AG09309 (cell line): Measurements from ENCODE around the gene CERS2.

Experiments used
- DNase-seq: peaks from one replicate; pipeline ENCODE4 v3.0.0-alpha.2; 2010; ENCODE audit warnings: low read depth
- H3K4me3 ChIP-seq: 2 replicates; pipeline ENCODE4 v1.5.1; 2011; ENCODE audit warnings: mild to moderate bottlenecking, low read depth, low read length, moderate library complexity; ENCODE audit not compliant: control insufficient read depth
- TF ChIP-seq, protein P1 (sequence below): IDR thresholded peaks from 2 replicates; pipeline ENCODE4 v1.5.1; 2011; ENCODE audit warnings: mild to moderate bottlenecking, low read depth, low read length, inconsistent platforms; ENCODE audit not compliant: insufficient read depth, control insufficient read depth; ENCODE audit errors: missing control alignments

Gene CERS2

GRCh38 chr1:151009674-151010345 lies 35.2 kb upstream of the CERS2 start:
- TF ChIP-seq, protein P1, sequence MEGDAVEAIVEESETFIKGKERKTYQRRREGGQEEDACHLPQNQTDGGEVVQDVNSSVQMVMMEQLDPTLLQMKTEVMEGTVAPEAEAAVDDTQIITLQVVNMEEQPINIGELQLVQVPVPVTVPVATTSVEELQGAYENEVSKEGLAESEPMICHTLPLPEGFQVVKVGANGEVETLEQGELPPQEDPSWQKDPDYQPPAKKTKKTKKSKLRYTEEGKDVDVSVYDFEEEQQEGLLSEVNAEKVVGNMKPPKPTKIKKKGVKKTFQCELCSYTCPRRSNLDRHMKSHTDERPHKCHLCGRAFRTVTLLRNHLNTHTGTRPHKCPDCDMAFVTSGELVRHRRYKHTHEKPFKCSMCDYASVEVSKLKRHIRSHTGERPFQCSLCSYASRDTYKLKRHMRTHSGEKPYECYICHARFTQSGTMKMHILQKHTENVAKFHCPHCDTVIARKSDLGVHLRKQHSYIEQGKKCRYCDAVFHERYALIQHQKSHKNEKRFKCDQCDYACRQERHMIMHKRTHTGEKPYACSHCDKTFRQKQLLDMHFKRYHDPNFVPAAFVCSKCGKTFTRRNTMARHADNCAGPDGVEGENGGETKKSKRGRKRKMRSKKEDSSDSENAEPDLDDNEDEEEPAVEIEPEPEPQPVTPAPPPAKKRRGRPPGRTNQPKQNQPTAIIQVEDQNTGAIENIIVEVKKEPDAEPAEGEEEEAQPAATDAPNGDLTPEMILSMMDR = no peak
- H3K4me3 ChIP-seq = no peak overlapping the region
- DNase-seq = no peak

DNA sequence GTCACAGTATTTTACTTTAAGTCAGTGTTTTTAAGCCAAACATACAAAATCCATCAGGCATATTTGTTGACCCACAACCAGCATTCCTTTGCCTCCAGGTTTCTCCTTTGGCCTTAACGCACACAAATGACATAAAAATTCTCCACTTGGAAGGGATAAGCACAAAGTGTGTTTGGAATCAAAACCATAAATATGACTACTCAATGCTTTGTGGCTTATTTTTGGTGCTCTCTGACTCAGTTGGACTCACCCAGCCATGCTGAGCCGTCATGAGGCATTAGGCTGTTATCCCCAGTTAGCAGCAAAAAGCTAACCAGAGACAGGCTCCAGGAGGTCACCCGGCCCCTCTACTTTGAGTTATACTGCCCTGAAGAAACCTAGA lies 34.6 kb upstream of the CERS2 start:
- no peak for DNase-seq
- TF ChIP-seq, protein P1 = no peak
- H3K4me3 ChIP-seq = peak overlapping the region; percentile 93

- TF ChIP-seq, protein P1 = no peak
- peak; percentile 80 for DNase-seq
- H3K4me3 ChIP-seq = peak within 1 kb of the TSS; percentile 93
Observed at GRCh38 chr1:151008244-151009205, 33.9 kb upstream of the CERS2 start, which contains the start of gene PRUNE1. Gene PRUNE1, plus strand, starts transcription at chr1:151008449. Its CDS starts 184 bp downstream, at chr1:151008633.

- TF ChIP-seq, protein P1 = no peak
- H3K4me3 ChIP-seq = peak overlapping the region; percentile 93
- no peak for DNase-seq
Observed at GRCh38 chr1:151007853-151008243, 33.2 kb upstream of the CERS2 start.

DNA sequence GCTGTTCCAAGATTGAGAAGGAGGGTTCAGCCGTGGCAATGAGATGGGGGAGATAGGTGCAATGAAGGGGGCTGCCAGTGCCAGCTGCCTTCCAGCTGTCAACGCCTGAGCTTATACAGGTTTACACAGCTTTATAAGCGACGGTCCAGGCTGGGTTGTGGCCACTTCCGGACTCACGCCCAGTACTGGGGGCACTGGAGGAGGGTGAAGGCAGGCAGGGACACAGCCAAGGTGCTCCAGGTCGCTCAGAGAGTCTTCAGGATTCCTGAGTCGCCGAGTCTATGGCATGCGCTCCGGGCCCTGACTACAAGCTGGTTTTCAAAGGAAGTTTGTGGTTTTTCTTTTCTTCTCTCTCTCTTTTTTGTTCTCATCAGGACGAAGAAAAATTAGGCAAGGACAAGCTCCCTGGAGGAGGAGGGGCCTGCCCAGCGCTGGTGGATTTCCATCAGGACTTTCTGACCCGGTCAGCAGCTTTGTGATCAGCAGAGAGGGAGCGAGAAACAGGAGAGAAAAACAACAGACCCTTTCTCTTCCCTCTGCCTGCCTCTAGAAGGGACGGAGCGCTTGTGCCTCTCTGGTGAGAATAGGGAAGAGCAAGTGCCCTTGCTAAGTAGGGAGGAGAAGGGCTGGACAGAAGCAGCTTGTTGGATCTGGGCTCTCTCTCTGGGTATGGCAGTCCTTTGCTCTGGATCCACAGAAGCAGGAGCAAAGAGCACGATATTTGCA lies 31.9 kb upstream of the CERS2 start, which contains the start of gene MINDY1:
Gene MINDY1, minus strand, starts transcription at position 576 of the 726 bp plus-strand sequence. CDS start 4,285 bp downstream, outside the sequence.
- DNase-seq = peak; percentile 67
- TF ChIP-seq, protein P1 = peak; percentile 55
- H3K4me3 ChIP-seq = peak within 1 kb of the TSS; percentile 54

DNA sequence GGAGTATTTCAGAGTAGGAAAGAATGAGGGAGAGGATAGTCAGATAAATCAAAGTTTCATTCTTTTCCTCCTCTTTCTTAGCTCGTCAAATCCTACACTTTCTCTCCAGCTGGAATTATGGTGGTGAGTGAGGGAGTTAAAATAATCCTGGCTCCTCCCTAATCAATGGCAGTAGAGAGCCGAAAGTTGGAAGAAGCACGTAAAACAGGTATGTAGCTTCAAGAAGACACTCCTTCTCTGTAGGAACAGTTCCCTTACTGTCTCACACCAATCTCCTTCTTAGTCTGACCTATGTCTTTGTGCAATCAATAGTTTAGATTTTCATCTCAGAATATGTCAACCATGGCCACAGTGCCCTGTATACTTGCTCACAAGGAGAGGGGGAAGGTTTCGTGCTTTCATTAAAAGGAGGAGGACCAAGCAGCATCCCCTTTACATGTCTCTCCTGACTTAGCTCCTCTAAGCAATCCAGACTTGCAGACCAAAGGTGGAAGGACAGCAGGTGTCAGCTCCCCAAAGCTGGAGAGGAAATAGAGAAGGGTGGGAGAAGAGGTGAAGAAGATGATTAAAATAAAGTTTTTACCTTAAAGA lies 31.2 kb upstream of the CERS2 start:
- no peak for DNase-seq
- peak overlapping the region; percentile 54 for H3K4me3 ChIP-seq
- TF ChIP-seq, protein P1 = no peak
